ENCODE measurements around the gene USO1.

Gene USO1

GRCh38 chr4:75821966-75822365, 97.6 kb downstream of the USO1 start:
- Histone ChIP-seq H3K9ac (ENCODE audit: low read depth, low read length) (no peak overlapping the region), H3K27ac (ENCODE audit: low read length) (no peak overlapping the region), H3K9me3 (ENCODE audit: insufficient read depth, low read depth, low read length) (no peaks in the 10 kb centered on the region), H3K36me3 (ENCODE audit: insufficient read depth, low read depth, low read length) (peaks cover under 1% of the 10 kb centered on the region; the same call in 1 of the 2 replicates), H3K27me3 (ENCODE audit: insufficient read depth, low read length) (no peaks in the 10 kb centered on the region), H3K4me1 (ENCODE audit: insufficient read depth, low read length) (no peaks in the 10 kb centered on the region), H3K4me3 (ENCODE audit: low read length) (no peak overlapping the region)

GRCh38 chr4:75822416-75822815, 98.0 kb downstream of the USO1 start:
- Histone ChIP-seq H3K9me3 (ENCODE audit: insufficient read depth, low read depth, low read length) (no peaks in the 10 kb centered on the region), H3K27ac (ENCODE audit: low read length) (no peak overlapping the region), H3K4me1 (ENCODE audit: insufficient read depth, low read length) (no peaks in the 10 kb centered on the region), H3K9ac (ENCODE audit: low read depth, low read length) (no peak overlapping the region), H3K36me3 (ENCODE audit: insufficient read depth, low read depth, low read length) (no peaks in the 10 kb centered on the region), H3K4me3 (ENCODE audit: low read length) (no peak overlapping the region), H3K27me3 (ENCODE audit: insufficient read depth, low read length) (no peaks in the 10 kb centered on the region)

- Histone ChIP-seq H3K27ac (ENCODE audit: low read length) (no peak overlapping the region), H3K36me3 (ENCODE audit: insufficient read depth, low read depth, low read length) (no peaks in the 10 kb centered on the region), H3K9me3 (ENCODE audit: insufficient read depth, low read depth, low read length) (no peaks in the 10 kb centered on the region), H3K9ac (ENCODE audit: low read depth, low read length) (no peak overlapping the region), H3K4me1 (ENCODE audit: insufficient read depth, low read length) (no peaks in the 10 kb centered on the region), H3K4me3 (ENCODE audit: low read length) (no peak overlapping the region), H3K27me3 (ENCODE audit: insufficient read depth, low read length) (no peaks in the 10 kb centered on the region)
Observed at GRCh38 chr4:75823812-75824211, 99.4 kb downstream of the USO1 start.

- Histone ChIP-seq H3K27ac (ENCODE audit: low read length) (no peak overlapping the region), H3K4me1 (ENCODE audit: insufficient read depth, low read length) (peaks cover 6% of the 10 kb centered on the region; the same call in 1 of the 2 replicates), H3K9ac (ENCODE audit: low read depth, low read length) (no peak overlapping the region), H3K36me3 (ENCODE audit: insufficient read depth, low read depth, low read length) (no peaks in the 10 kb centered on the region), H3K27me3 (ENCODE audit: insufficient read depth, low read length) (no peaks in the 10 kb centered on the region), H3K9me3 (ENCODE audit: insufficient read depth, low read depth, low read length) (no peaks in the 10 kb centered on the region), H3K4me3 (ENCODE audit: low read length) (no peak overlapping the region)
Observed at GRCh38 chr4:75830906-75831305, 106.5 kb downstream of the USO1 start.

- Histone ChIP-seq H3K9me3 (ENCODE audit: insufficient read depth, low read depth, low read length) (no peaks in the 10 kb centered on the region), H3K4me1 (ENCODE audit: insufficient read depth, low read length) (peaks cover 6% of the 10 kb centered on the region; the same call in 1 of the 2 replicates), H3K27ac (ENCODE audit: low read length) (no peak overlapping the region), H3K4me3 (ENCODE audit: low read length) (no peak overlapping the region; the same call in 1 of the 2 replicates), H3K36me3 (ENCODE audit: insufficient read depth, low read depth, low read length) (no peaks in the 10 kb centered on the region), H3K27me3 (ENCODE audit: insufficient read depth, low read length) (no peaks in the 10 kb centered on the region), H3K9ac (ENCODE audit: low read depth, low read length) (no peak overlapping the region)
Observed at GRCh38 chr4:75831856-75832405, 107.6 kb downstream of the USO1 start.

GRCh38 chr4:75834095-75834771, 109.9 kb downstream of the USO1 start:
- H3K9ac ChIP-seq (ENCODE audit: low read depth, low read length) = no peak overlapping the region

GRCh38 chr4:75834772-75835154, 110.4 kb downstream of the USO1 start:
- no peaks in the 10 kb centered on the region for H3K36me3 ChIP-seq (ENCODE audit: insufficient read depth, low read depth, low read length)
- no peaks in the 10 kb centered on the region for H3K27me3 ChIP-seq (ENCODE audit: insufficient read depth, low read length)
- no peaks in the 10 kb centered on the region for H3K9me3 ChIP-seq (ENCODE audit: insufficient read depth, low read depth, low read length)
- no peak overlapping the region for H3K27ac ChIP-seq (ENCODE audit: low read length)
- H3K4me3 ChIP-seq (ENCODE audit: low read length) = no peak overlapping the region
- H3K4me1 ChIP-seq (ENCODE audit: insufficient read depth, low read length) = peaks cover 6% of the 10 kb centered on the region; the same call in 1 of the 2 replicates
- no peak overlapping the region for H3K9ac ChIP-seq (ENCODE audit: low read depth, low read length)

More at GRCh38 chr4:75834095-75834771, 109.9 kb downstream of the USO1 start:
- no peaks in the 10 kb centered on the region for H3K36me3 ChIP-seq (ENCODE audit: insufficient read depth, low read depth, low read length)
- no peaks in the 10 kb centered on the region for H3K27me3 ChIP-seq (ENCODE audit: insufficient read depth, low read length)
- no peaks in the 10 kb centered on the region for H3K9me3 ChIP-seq (ENCODE audit: insufficient read depth, low read depth, low read length)
- peaks cover 6% of the 10 kb centered on the region; the same call in 1 of the 2 replicates for H3K4me1 ChIP-seq (ENCODE audit: insufficient read depth, low read length)
- no peak overlapping the region for H3K27ac ChIP-seq (ENCODE audit: low read length)
- no peak overlapping the region for H3K4me3 ChIP-seq (ENCODE audit: low read length)

GRCh38 chr4:75841641-75842520, 117.5 kb downstream of the USO1 start:
- Histone ChIP-seq H3K4me1 (ENCODE audit: insufficient read depth, low read length) (peaks cover 9% of the 10 kb centered on the region), H3K36me3 (ENCODE audit: insufficient read depth, low read depth, low read length) (no peaks in the 10 kb centered on the region), H3K9me3 (ENCODE audit: insufficient read depth, low read depth, low read length) (no peaks in the 10 kb centered on the region), H3K9ac (ENCODE audit: low read depth, low read length) (no peak overlapping the region; the same call in 1 of the 2 replicates), H3K27me3 (ENCODE audit: insufficient read depth, low read length) (no peaks in the 10 kb centered on the region), H3K27ac (ENCODE audit: low read length) (no peak overlapping the region), H3K4me3 (ENCODE audit: low read length) (no peak overlapping the region)

- no peak overlapping the region for H3K4me3 ChIP-seq (ENCODE audit: low read length)
- H3K36me3 ChIP-seq (ENCODE audit: insufficient read depth, low read depth, low read length) = no peaks in the 10 kb centered on the region
- no peak overlapping the region for H3K27ac ChIP-seq (ENCODE audit: low read length)
- H3K9me3 ChIP-seq (ENCODE audit: insufficient read depth, low read depth, low read length) = no peaks in the 10 kb centered on the region
- peaks cover 9% of the 10 kb centered on the region for H3K4me1 ChIP-seq (ENCODE audit: insufficient read depth, low read length)
- no peaks in the 10 kb centered on the region for H3K27me3 ChIP-seq (ENCODE audit: insufficient read depth, low read length)
- H3K9ac ChIP-seq (ENCODE audit: low read depth, low read length) = no peak overlapping the region
Observed at GRCh38 chr4:75843596-75843995, 119.2 kb downstream of the USO1 start.

GRCh38 chr4:75844151-75844662, 119.8 kb downstream of the USO1 start:
- H3K27ac ChIP-seq (ENCODE audit: low read length) = no peak overlapping the region
- no peaks in the 10 kb centered on the region for H3K36me3 ChIP-seq (ENCODE audit: insufficient read depth, low read depth, low read length)
- H3K27me3 ChIP-seq (ENCODE audit: insufficient read depth, low read length) = no peaks in the 10 kb centered on the region
- H3K4me1 ChIP-seq (ENCODE audit: insufficient read depth, low read length) = peaks cover 9% of the 10 kb centered on the region
- H3K9ac ChIP-seq (ENCODE audit: low read depth, low read length) = no peak overlapping the region
- H3K9me3 ChIP-seq (ENCODE audit: insufficient read depth, low read depth, low read length) = no peaks in the 10 kb centered on the region
- H3K4me3 ChIP-seq (ENCODE audit: low read length) = no peak overlapping the region

GRCh38 chr4:75845992-75846391, 121.6 kb downstream of the USO1 start:
- peaks cover 11% of the 10 kb centered on the region for H3K4me1 ChIP-seq (ENCODE audit: insufficient read depth, low read length)
- no peaks in the 10 kb centered on the region for H3K36me3 ChIP-seq (ENCODE audit: insufficient read depth, low read depth, low read length)
- no peaks in the 10 kb centered on the region for H3K27me3 ChIP-seq (ENCODE audit: insufficient read depth, low read length)
- no peak overlapping the region for H3K27ac ChIP-seq (ENCODE audit: low read length)
- no peak overlapping the region for H3K9ac ChIP-seq (ENCODE audit: low read depth, low read length)
- H3K4me3 ChIP-seq (ENCODE audit: low read length) = no peak overlapping the region
- H3K9me3 ChIP-seq (ENCODE audit: insufficient read depth, low read depth, low read length) = no peaks in the 10 kb centered on the region
